ENCODE data around the gene XYLT1.

The XYLT1 gene

GRCh38 chr16:17362946-17363345, 107.8 kb downstream of the XYLT1 start:
- in situ Hi-C loops (cut with HindIII; ENCODE audit: low sequenced_read_pairs) = no loop called here

- in situ Hi-C loops (cut with HindIII; ENCODE audit: low sequenced_read_pairs) = no loop called here
These were observed 108.6 kb downstream of the XYLT1 start for GRCh38 chr16:17362183-17362582.

- in situ Hi-C loops (cut with HindIII; ENCODE audit: low sequenced_read_pairs) = no loop called here
These were observed 110.1 kb downstream of the XYLT1 start for GRCh38 chr16:17360693-17361122.

GRCh38 chr16:17359788-17360390, 110.9 kb downstream of the XYLT1 start:
- in situ Hi-C loops (cut with HindIII; ENCODE audit: low sequenced_read_pairs) = no loop called here

GRCh38 chr16:17358846-17359245, 111.9 kb downstream of the XYLT1 start:
- in situ Hi-C loops (cut with HindIII; ENCODE audit: low sequenced_read_pairs) = no loop called here

GRCh38 chr16:17358355-17358754, 112.4 kb downstream of the XYLT1 start:
- in situ Hi-C loops (cut with HindIII; ENCODE audit: low sequenced_read_pairs) = no loop called here

GRCh38 chr16:17357307-17358062, 113.3 kb downstream of the XYLT1 start:
- in situ Hi-C loops (cut with HindIII; ENCODE audit: low sequenced_read_pairs) = no loop called here

GRCh38 chr16:17356243-17356933, 114.4 kb downstream of the XYLT1 start:
- in situ Hi-C loops (cut with HindIII; ENCODE audit: low sequenced_read_pairs) = no loop called here

GRCh38 chr16:17354685-17355084, 116.1 kb downstream of the XYLT1 start:
- in situ Hi-C loops (cut with HindIII; ENCODE audit: low sequenced_read_pairs) = loop anchor here (5.0 kb wide), 1 partner anchor 77 kb away; no protein-coding TSS in a partner anchor

- in situ Hi-C loops (cut with HindIII; ENCODE audit: low sequenced_read_pairs) = loop anchor here (5.0 kb wide), 1 partner anchor 77 kb away; no protein-coding TSS in a partner anchor
These were observed 116.6 kb downstream of the XYLT1 start for GRCh38 chr16:17354141-17354601.

- in situ Hi-C loops (cut with HindIII; ENCODE audit: low sequenced_read_pairs) = loop anchor here (5.0 kb wide), 1 partner anchor 76 kb away; no protein-coding TSS in a partner anchor
These were observed 117.2 kb downstream of the XYLT1 start for GRCh38 chr16:17353561-17353960.

GRCh38 chr16:17351441-17352035, 119.2 kb downstream of the XYLT1 start:
- in situ Hi-C loops (cut with HindIII; ENCODE audit: low sequenced_read_pairs) = loop anchor here (5.0 kb wide), 1 partner anchor 74 kb away; no protein-coding TSS in a partner anchor

GRCh38 chr16:17350207-17350606, 120.6 kb downstream of the XYLT1 start:
- in situ Hi-C loops (cut with HindIII; ENCODE audit: low sequenced_read_pairs) = loop anchor here (5.0 kb wide), 1 partner anchor 73 kb away; no protein-coding TSS in a partner anchor

GRCh38 chr16:17348826-17349225, 121.9 kb downstream of the XYLT1 start:
- in situ Hi-C loops (cut with HindIII; ENCODE audit: low sequenced_read_pairs) = no loop called here

- in situ Hi-C loops (cut with HindIII; ENCODE audit: low sequenced_read_pairs) = no loop called here
These were observed 122.5 kb downstream of the XYLT1 start for GRCh38 chr16:17348042-17348783.

- in situ Hi-C loops (cut with HindIII; ENCODE audit: low sequenced_read_pairs) = no loop called here
These were observed 123.1 kb downstream of the XYLT1 start for GRCh38 chr16:17347624-17348023.

- in situ Hi-C loops (cut with HindIII; ENCODE audit: low sequenced_read_pairs) = no loop called here
These were observed 123.9 kb downstream of the XYLT1 start for GRCh38 chr16:17346621-17347569.

- in situ Hi-C loops (cut with HindIII; ENCODE audit: low sequenced_read_pairs) = no loop called here
These were observed 125.7 kb downstream of the XYLT1 start for GRCh38 chr16:17345043-17345442.

GRCh38 chr16:17343728-17344127, 127.0 kb downstream of the XYLT1 start:
- in situ Hi-C loops (cut with HindIII; ENCODE audit: low sequenced_read_pairs) = no loop called here

Data from endothelial cell of hepatic sinusoid (primary cell).